Right lobe of liver (tissue), 6 donors: ENCODE measurements around the gene KIRREL2. TPM values are rescaled to one million over a fixed set of nuclear protein-coding genes. Genes with fewer than 3 reads are reported as not detected.

Experiments
- ATAC-seq, 4 donors: fragments of 200-7000 bp; cut with Tn5 transposase; one replicate each; pipeline ENCODE4 v1.9.1; 2020; ENCODE audit warnings: mild to moderate bottlenecking in 4 of 4, moderate library complexity in 4 of 4
- DNase-seq, 3 donors: peaks; one replicate each; pipeline ENCODE4 v3.0.0-alpha.2; 2020
- H3K27ac ChIP-seq, 3 donors: fragments of 200-600 bp; one replicate each; pipeline ENCODE4 v1.8.0; 2022
- H3K27me3 ChIP-seq, 2 donors: fragments of 200-600 bp; one replicate each; pipeline ENCODE4 v1.8.0; 2022
- H3K36me3 ChIP-seq, 4 donors: fragments of 200-600 bp; sonication (generic) in 1 of 4; one replicate each; pipeline versions ENCODE4 v1.5.1 to v1.8.0; 2017 to 2022; ENCODE audit warnings: control low read depth in 1 of 4
- H3K4me1 ChIP-seq, 4 donors: fragments of 200-600 bp; sonication (generic) in 1 of 4; one replicate each; pipeline versions ENCODE4 v1.5.1 to v1.8.0; 2017 to 2022; ENCODE audit warnings: control low read depth in 1 of 4
- H3K4me3 ChIP-seq, 3 donors: fragments of 200-600 bp; one replicate each; pipeline ENCODE4 v1.8.0; 2022
- H3K9me3 ChIP-seq, 4 donors: fragments of 200-600 bp; sonication (generic) in 1 of 4; one replicate each; pipeline versions ENCODE4 v1.5.1 to v1.8.0; 2017 to 2022; ENCODE audit warnings: control low read depth in 1 of 4
- CTCF ChIP-seq, 4 donors: fragments of 200-600 bp in 3 of 4; fragments of 450-650 bp in 1 of 4; IDR thresholded peaks; one replicate each; pipeline versions ENCODE4 v1.5.1 to v1.8.0; 2016 to 2022; ENCODE audit warnings: antibody characterized with exemption in 4 of 4, mild to moderate bottlenecking in 2 of 4
- POLR2A ChIP-seq: fragments of 450-650 bp; IDR thresholded peaks from one replicate; pipeline ENCODE4 v1.6.1; 2017; ENCODE audit warnings: antibody characterized with exemption, mild to moderate bottlenecking
- WGBS: methylation state at CpG from one replicate; pipeline ENCODE4 v1.1.6; 2018; ENCODE audit warnings: low coverage, low lambda C conversion rate; ENCODE audit not compliant: insufficient coverage; ENCODE audit errors: missing lambda C conversion rate; 5-methylcytosine and 5-hydroxymethylcytosine counted together
- intact Hi-C, 2 donors: fragments of 100-400 bp; cut with DNase I; formaldehyde crosslinking; loops; one replicate each; pipeline versions ENCODE4 v1.11.2 to v1.14.1; 2022
- total RNA-seq, 6 experiments: library from RNA; depleted of rRNA in 2 of 6; stranded (reverse); fragments of >200 nt in 2 of 6; fragmentation: NEBNext Ultra II Directional in 3 of 6; extraction: Animal tissue kit (Norgen Biotek cat#: 25700) in 3 of 6; gene quantifications; one replicate each; pipeline versions ENCODE4 v1.1.0 to v1.2.4, GENCODE V29; 2016 to 2023
- donor health status: DM: no; HTN: yes; CAD: no.
- donor health status: DM: no; HTN: no; CAD: no.
- donor health status: DM: no; HTN: no; CAD: no.
- donor health status: DM: no; HTN: yes; CAD: no.
- donor health status: DM: no; HTN: yes; CAD: no.

Gene KIRREL2
- total RNA-seq, 6 experiments from 2014 or later: not detected

- intact Hi-C loops: no loop called here
Observed at GRCh38 chr19:35898499-35898809, 41.7 kb downstream of the KIRREL2 start.

GRCh38 chr19:35899547-35900214 lies 43.0 kb downstream of the KIRREL2 start:
- H3K27ac ChIP-seq: peak overlapping the region; percentile 74 to 90 (median 86)
- H3K4me3 ChIP-seq: peak overlapping the region; percentile 63 to 83 (median 64)
- intact Hi-C loops: no loop called here
- no peaks in the 10 kb centered on the region for H3K4me1 ChIP-seq
- no peaks in the 10 kb centered on the region for H3K9me3 ChIP-seq
- no peaks in the 10 kb centered on the region for H3K27me3 ChIP-seq
- H3K36me3 ChIP-seq: peaks cover 0 to 10% (median 0%) of the 10 kb centered on the region in 4 donors
- peak; percentile 89 to 92 (median 92) for DNase-seq
- ATAC-seq: peak; percentile 82 to 89 (median 84)
- no peak for TF ChIP-seq CTCF (IDR thresholded peaks at IDR 0.05)
- no peak for TF ChIP-seq POLR2A
- 0% methylated on average over 3 of the region's 43 CpGs for WGBS

More at GRCh38 chr19:35898499-35898809, 41.7 kb downstream of the KIRREL2 start:
- no CpG with 5 or more reads among the region's 17 CpGs for WGBS
- Histone ChIP-seq H3K36me3 (peaks cover 0 to 10% (median 0%) of the 10 kb centered on the region in 4 donors), H3K27me3 (no peaks in the 10 kb centered on the region), H3K4me1 (no peaks in the 10 kb centered on the region), H3K4me3 (peak overlapping the region; percentile 63 to 83 (median 64)), H3K9me3 (no peaks in the 10 kb centered on the region), H3K27ac (peak overlapping the region; percentile 74 to 90 (median 86))
- DNase-seq (no peak), ATAC-seq (no peak)
- TF ChIP-seq CTCF (IDR thresholded peaks at IDR 0.05): no peak
- TF ChIP-seq POLR2A: no peak

GRCh38 chr19:35901055-35901644 lies 44.4 kb downstream of the KIRREL2 start:
- peaks cover 0 to under 1% (median 0%) of the 10 kb centered on the region in 4 donors for H3K4me1 ChIP-seq
- intact Hi-C loops: no loop called here
- DNase-seq: no peak
- H3K36me3 ChIP-seq: no peaks in the 10 kb centered on the region
- H3K9me3 ChIP-seq: no peaks in the 10 kb centered on the region
- peak overlapping the region; percentile 74 to 90 (median 86) for H3K27ac ChIP-seq
- WGBS: 83% methylated on average over 1 of the region's 2 CpGs
- H3K27me3 ChIP-seq: no peaks in the 10 kb centered on the region
- peak overlapping the region in 2 of 3 donors; percentile 63 to 64 for H3K4me3 ChIP-seq
- TF ChIP-seq CTCF (IDR thresholded peaks at IDR 0.05) (no peak), POLR2A (no peak)
- ATAC-seq: no peak

GRCh38 chr19:35901854-35902661 lies 45.3 kb downstream of the KIRREL2 start, which contains the start of gene HCST:
Gene HCST (plus strand): TSS chr19:35902529. CDS start chr19:35902594, 65 bp downstream.
- H3K4me1 ChIP-seq: peaks cover 0 to 9% (median 0%) of the 10 kb centered on the region in 4 donors
- H3K36me3 ChIP-seq: no peaks in the 10 kb centered on the region
- TF ChIP-seq POLR2A (no peak), CTCF (IDR thresholded peaks at IDR 0.05) (no peak)
- intact Hi-C loops: no loop called here
- H3K9me3 ChIP-seq: no peaks in the 10 kb centered on the region
- DNase-seq (no peak), ATAC-seq (no peak)
- H3K27ac ChIP-seq: peak within 1 kb of the TSS; percentile 53 to 90 (median 66)
- peak within 1 kb of the TSS in 2 of 3 donors; percentile 16 for H3K4me3 ChIP-seq
- no peaks in the 10 kb centered on the region for H3K27me3 ChIP-seq
- WGBS: 29% methylated on average over 6 of the region's 6 CpGs
